G401.6 (cell line): ENCODE data around the gene NHS.
"Not testable (repeated sequence)": the region's sequence is repeated elsewhere in the genome, so short reads cannot be mapped to it uniquely, and the experiment has no call there.

Experiments
- FAIRE-seq: peaks from 2 replicates; lab custom pipeline; 2012; peaks lifted over from hg19 to GRCh38; lab: Jason Lieb, UNC

The NHS gene

DNA sequence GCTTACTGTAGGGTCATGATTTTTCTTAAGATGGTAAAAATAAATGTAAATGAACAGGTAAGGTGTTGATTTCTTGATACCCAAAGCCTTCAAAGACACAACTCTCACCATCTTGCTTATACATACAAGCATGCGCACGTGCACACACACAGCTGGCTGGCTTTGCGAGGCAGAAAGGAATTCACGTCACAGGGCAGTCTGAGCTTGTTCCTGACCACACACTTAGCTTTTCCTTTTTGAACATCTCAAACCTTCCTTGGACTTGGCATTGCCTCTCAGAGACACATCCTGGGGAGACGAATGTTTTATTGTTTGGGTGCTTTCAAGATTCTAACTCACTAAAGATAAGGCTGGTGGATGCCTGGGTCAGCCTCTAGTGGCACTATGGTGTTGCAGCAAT, 175.0 kb downstream of the NHS start:
- FAIRE-seq: no peak

DNA sequence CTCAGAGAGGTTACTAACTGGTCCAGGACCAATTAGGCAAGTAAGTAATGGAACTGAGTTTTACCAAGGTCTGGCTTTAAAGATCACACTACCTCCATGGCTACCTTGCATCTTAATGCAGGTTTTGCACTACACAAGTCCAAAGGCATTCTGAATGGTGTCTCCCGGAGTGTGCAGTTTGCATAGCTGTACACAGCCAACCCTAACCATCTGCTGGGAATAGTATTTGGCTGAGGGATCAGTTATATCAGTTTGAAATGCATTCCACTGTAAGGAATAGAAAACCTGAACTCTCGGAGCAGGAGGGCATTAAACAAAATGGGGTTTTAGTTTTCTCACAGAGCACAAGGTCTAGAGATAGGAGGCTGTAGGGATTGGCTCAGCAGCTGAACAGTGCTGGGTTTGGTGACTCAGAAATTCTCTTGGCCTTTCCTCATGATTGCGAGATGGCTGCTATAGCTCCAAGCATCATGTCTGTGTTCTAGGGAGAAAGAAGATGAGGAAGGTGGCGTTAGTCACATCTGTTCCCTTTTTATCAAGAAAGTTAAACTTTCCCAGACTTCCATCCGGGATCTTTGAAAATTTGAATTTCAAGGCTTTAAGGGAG, 177.1 kb downstream of the NHS start:
- no peak for FAIRE-seq

GRCh38 chrX:17553469-17553868, 178.5 kb downstream of the NHS start:
- FAIRE-seq: no peak

DNA sequence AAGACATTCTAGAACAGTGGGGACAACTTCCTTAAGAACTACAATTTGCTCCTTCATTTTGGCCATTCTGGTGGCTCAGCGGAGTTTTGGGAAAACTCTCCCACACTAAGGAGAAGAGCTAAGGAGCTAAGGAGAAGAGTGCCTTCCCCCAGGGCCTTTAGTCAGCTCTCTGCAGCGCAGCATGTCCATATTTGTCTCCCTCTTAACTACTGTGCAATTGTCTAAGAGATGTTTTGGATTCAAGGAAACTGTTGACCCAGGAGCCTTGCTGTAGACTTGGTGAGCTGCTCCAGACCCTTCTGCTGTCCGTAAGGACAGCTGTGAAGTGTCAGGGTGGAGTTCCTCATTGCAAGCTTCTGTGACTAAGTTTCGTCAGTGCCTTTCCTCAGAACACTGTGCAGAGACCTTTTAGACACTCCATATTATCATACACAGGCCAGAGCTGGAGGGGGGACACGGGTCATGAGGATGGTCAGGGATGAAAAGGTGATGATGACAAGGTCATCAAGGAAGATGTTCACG, 179.0 kb downstream of the NHS start:
- no peak for FAIRE-seq

DNA sequence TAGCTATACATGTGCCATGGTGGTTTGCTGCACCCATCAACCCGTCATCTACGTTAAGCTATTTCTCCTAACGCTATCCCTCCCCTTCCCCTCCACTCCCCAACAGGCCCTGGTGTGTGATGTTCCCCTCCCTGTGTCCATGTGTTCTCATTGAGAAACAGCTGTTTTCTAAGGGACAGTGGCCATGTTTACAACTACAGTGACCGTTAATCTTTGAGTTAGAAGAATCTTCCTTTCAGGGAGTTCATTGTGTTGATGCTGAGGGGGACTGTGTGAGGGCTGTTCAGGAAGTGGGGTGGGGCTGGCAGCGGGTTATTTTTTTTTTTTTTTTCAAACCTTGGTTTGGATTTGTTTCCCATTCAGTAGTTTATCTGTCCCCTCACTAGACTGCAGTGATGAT, 179.9 kb downstream of the NHS start:
- no peak for FAIRE-seq

GRCh38 chrX:17555846-17556245, 180.8 kb downstream of the NHS start:
- FAIRE-seq: no peak

DNA sequence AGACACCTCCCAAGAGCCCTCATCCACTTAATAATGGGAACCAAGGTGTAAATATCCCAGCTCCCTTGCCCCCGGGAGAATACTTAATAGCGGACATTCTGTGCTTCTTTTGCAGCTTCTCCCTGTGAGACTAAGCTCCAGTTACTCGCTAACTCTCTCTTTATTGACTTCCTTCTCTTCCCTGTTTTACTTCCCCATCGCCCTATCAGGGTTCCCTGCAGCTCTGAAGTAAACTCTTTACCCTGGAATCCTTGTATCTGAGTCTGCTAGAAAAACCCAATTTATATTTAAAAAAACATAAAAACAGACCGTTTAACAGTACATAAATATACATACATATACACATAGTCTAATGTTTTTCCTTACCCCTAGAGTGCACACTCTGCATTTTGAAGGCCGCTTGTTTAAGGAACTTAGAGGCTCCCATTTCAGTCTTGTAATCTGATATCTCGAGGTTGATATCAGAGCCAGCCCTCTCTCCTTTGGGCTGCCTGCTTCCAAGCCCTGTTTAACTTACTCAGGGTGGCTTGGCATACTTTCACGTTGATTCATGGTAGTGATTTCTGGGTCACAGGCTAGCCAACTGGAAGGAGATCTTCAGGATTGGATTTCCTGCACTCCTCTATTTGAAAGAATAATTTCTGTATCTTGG, 184.9 kb downstream of the NHS start:
- FAIRE-seq: no peak

- no peak for FAIRE-seq
Observed at GRCh38 chrX:17560385-17560784, 185.4 kb downstream of the NHS start.

DNA sequence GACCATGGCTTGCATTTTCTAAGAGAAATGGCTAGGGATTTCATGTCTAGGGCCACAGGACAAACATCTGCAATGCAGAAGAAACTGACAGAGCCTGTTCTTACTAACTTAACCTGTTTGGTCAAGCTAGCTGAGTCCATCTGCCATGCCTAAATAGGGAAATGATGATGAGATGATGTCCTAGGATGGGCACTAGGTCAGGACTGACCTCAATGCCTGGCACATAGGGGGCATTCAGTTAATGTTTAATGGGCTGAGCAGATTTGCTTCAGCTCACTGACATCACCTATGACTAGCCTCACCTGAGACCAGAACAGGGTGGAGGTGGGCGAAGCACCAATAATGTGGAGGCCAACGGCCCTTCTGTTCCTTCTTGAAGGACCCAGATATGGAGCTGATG, 188.1 kb downstream of the NHS start:
- no peak for FAIRE-seq

DNA sequence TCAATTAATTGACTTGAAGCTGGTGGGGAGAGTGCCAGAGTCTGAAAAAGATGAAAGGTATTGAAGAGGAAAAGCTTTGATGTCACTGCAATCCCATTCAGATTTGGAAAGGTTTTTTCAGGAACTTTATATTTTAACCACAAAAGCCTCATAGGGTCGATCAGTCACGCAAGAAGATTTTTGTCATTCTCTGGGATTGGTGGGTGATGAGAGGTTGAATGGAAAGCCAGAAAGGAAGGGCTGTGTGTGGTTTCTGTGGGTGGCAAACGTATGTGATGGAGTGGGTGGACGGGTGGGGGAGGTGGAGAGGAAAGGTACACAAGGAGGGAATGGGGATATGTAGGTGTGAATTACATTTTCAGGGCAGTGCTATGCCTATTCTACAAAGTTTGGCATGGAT, 188.5 kb downstream of the NHS start:
- no peak for FAIRE-seq

GRCh38 chrX:17564689-17565409, 189.8 kb downstream of the NHS start:
- no peak for FAIRE-seq

- no peak for FAIRE-seq
Observed at GRCh38 chrX:17566740-17567139, 191.7 kb downstream of the NHS start.

DNA sequence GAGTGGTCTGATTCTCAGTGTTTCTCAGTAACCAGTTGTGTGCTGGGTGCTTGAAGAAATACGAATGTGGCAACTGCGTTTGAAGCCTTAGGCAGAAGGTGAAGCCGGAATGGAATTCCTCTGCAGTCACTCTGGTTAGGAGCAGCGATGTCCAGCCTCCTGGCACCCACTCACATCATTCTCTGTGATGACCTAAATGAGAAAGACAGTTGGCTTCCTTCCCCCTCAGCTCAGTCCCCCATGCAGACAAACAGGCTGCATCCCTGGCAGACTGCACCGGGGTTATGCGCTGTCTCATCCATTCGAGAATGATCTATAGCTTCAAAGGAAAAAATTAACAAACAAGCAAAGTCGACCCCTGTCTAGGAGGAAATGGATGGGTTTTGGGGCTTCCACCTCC, 192.2 kb downstream of the NHS start:
- no peak for FAIRE-seq

DNA sequence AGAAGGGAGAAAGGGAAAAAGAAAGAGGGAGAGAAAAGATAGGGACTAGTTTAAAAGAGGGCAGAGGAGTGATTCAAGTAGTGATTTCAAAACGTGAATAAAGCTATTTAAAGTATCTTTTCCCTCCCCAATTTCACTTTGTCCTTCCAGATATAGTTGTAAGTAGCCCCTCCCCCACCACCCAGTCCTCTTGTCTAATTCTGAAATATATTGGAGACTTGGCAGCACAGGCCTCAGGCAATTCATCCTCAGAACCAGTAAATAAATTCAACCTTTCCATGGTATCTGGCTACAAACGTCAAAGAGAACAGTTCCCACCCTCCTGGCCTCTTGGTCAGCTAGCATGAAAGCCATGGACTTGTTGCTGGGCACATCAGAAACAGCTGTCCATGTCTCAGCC, 192.8 kb downstream of the NHS start:
- FAIRE-seq: no peak

DNA sequence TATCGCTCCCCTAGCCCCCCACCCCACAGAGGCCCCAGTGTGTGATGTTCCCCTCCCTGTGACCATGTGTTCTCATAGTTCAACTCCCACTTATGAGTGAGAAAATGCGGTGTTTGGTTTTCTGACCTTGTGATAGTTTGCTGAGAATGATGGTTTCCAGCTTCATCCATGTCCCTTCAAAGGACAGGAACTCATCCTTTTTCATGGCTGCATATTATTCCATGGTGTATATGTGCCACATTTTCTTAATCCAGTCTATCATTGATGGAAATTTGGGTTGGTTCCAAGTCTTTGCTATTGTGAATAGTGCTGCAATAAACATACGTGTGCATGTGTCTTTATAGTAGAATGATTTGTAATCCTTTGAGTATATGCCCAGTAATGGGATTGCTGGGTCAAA, 193.8 kb downstream of the NHS start:
- FAIRE-seq: not testable (repeated sequence)

GRCh38 chrX:17579026-17579425, 204.0 kb downstream of the NHS start:
- FAIRE-seq: no peak

DNA sequence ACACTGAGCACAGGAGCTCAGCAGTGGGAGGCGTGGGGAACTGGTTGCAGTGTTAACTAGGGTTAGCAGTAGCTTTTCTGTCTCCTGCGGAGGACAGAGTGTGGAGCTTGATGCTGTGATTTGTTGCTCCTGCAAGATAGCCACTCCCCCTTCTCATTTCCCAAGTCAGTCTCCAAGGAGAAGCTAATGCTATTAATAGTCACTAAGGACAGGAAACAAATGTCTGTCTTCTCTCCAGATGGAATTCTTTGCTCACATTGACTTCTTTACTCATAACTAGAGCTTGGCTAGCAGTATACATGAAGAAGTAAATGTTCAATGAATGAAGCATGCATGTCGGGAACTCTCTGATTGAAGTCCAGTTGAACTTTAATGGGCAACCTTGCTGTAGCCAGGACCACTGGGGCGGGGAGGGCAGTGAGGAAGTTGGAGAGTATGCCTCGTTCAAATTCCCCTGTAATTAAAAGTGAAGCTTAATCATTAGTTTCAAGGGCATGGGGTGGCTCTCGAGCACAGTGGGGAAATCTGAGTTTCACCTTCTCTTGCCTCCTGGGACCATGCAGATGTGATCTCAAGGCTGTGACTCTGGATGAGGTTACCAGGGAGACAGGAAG, 205.6 kb downstream of the NHS start:
- no peak for FAIRE-seq

- no peak for FAIRE-seq
Observed at GRCh38 chrX:17581641-17582040, 206.6 kb downstream of the NHS start.

- no peak for FAIRE-seq
Observed at GRCh38 chrX:17584248-17584681, 209.3 kb downstream of the NHS start.

GRCh38 chrX:17585006-17585405, 210.0 kb downstream of the NHS start:
- FAIRE-seq: no peak

DNA sequence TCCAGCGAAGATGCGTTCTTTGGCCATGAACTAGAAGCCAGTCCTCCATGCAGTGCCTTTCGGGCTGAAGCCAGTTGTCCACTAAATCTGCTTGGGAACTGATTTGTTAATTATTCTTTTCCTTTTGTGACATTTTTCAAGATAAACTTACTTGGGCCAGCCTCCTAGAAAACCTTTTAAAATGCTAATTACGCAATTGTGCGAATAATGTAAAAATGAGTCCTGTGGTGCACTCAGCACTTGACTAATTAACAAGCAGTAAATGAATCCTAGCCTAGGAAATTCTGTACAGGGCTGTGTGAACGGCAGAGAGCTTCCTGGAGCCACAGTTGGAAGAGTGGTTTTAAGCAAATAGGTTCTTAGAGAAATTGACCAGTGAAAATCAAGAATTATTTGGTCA, 212.4 kb downstream of the NHS start:
- FAIRE-seq: no peak

DNA sequence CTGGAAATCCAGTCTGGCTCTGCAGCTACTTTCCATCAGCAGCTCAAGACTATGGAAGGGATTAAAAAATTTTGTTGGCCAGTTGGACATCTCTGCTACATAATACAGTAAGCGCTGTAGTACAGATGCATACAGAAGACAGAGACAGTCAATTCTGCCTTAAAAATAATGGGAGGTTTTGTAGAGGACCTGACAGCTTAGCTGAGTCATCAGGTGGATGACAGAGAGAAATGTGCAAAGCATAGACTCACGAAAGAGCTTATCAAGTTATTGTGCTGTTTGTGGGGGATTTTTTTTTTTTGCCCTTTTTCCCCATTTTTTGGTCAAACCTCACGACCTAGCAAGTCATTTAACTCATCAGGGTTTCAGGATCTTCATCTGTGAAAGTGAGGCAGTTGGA, 213.3 kb downstream of the NHS start:
- FAIRE-seq: no peak
